GM19372 (cell line): ENCODE measurements around the gene IGF1R.

Experiments used
- ATAC-seq: cut with Tn5 transposase; IDR thresholded peaks from one replicate; pipeline ENCODE4 v1.9.1; 2021; ENCODE audit warnings: mild to moderate bottlenecking, low read depth, moderate library complexity; ENCODE audit not compliant: unreplicated experiment

The IGF1R gene

GRCh38 chr15:98668566-98669308, 20.4 kb downstream of the IGF1R start:
- no peak for ATAC-seq

GRCh38 chr15:98669638-98670037, 21.3 kb downstream of the IGF1R start:
- ATAC-seq: no peak

GRCh38 chr15:98671060-98672008, 23.0 kb downstream of the IGF1R start:
- ATAC-seq: no peak

GRCh38 chr15:98673133-98673532, 24.8 kb downstream of the IGF1R start:
- ATAC-seq: no peak

GRCh38 chr15:98674336-98674735, 26.0 kb downstream of the IGF1R start:
- ATAC-seq: no peak

GRCh38 chr15:98676586-98677270, 28.4 kb downstream of the IGF1R start:
- ATAC-seq: no peak

GRCh38 chr15:98677345-98678059, 29.2 kb downstream of the IGF1R start:
- no peak for ATAC-seq

GRCh38 chr15:98678484-98678883, 30.1 kb downstream of the IGF1R start:
- no peak for ATAC-seq

GRCh38 chr15:98681061-98681460, 32.7 kb downstream of the IGF1R start:
- no peak for ATAC-seq

GRCh38 chr15:98682992-98683701, 34.8 kb downstream of the IGF1R start:
- no peak for ATAC-seq

- no peak for ATAC-seq
Observed at GRCh38 chr15:98683831-98684230, 35.5 kb downstream of the IGF1R start.

- no peak for ATAC-seq
Observed at GRCh38 chr15:98684436-98684835, 36.1 kb downstream of the IGF1R start.

- no peak for ATAC-seq
Observed at GRCh38 chr15:98684995-98685525, 36.7 kb downstream of the IGF1R start.

- ATAC-seq: no peak
Observed at GRCh38 chr15:98686983-98687382, 38.6 kb downstream of the IGF1R start.

GRCh38 chr15:98689431-98689861, 41.1 kb downstream of the IGF1R start:
- no peak for ATAC-seq

- ATAC-seq: no peak
Observed at GRCh38 chr15:98690272-98690950, 42.1 kb downstream of the IGF1R start.

- no peak for ATAC-seq
Observed at GRCh38 chr15:98692213-98692612, 43.9 kb downstream of the IGF1R start.

GRCh38 chr15:98694161-98694560, 45.8 kb downstream of the IGF1R start:
- no peak for ATAC-seq

GRCh38 chr15:98698792-98699191, 50.5 kb downstream of the IGF1R start:
- no peak for ATAC-seq
